Right renal cortex interstitium (tissue), 3 donors: ENCODE data around the gene MRPL9. TPM values are rescaled to one million over a fixed set of nuclear protein-coding genes. Genes with fewer than 3 reads are reported as not detected.
"Not testable (repeated sequence)": the region's sequence is repeated elsewhere in the genome, so short reads cannot be mapped to it uniquely, and the experiment has no call there.

Experiments
- DNase-seq, 3 donors: peaks; one replicate each; pipeline ENCODE4 v3.0.0-alpha.2; 2013; ENCODE audit warnings: low read depth in 3 of 3, low spot score in 2 of 3
- polyA plus RNA-seq, 3 donors: library from polyadenylated mRNA; unstranded; fragments of 120-200 nt; gene quantifications; one replicate each; pipeline ENCODE4 v1.2.1, GENCODE V29; 2013; ENCODE audit not compliant: insufficient read length in 3 of 3

The MRPL9 gene
- polyA plus RNA-seq, 3 donors: 115 to 123 (median 119) TPM

DNA sequence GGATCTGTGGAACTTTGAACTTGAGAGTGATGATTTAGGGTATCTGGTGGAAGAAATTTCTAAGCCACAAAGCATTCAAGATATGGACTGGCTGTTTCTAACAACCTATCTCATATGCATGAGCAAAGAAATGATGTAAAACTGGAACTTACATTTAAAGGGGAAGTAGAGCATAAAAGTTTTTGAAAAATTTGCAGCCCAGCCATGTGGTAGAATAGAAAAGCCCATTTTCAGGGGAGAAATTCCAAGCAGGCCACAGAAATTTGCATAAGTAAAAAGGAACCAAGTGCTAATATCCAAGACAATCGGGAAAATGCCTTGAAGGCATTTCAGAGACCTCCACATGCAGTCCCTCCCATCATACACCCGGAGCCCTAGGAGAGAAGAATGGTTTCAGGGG lies 26.3 kb downstream of the MRPL9 start:
- no peak for DNase-seq

DNA sequence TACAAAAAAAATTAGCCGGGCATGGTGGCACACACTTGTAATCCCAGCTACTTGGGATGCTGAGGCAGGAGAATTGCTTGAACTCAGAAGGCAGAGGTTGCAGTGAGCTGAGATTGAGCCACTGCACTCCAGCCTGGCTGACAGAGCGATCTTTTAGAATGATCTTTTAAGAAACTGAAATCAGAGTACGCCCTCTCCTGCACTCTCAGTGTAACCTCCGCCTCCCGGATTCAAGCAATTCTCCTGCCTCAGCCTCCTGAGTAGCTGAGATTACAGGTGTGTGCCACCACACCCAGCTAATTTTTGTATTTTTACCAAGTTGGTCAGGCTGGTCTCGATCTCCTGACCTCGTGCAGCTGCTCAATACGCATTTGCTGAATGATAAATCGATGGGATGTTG lies 29.3 kb downstream of the MRPL9 start:
- not testable (repeated sequence) for DNase-seq

DNA sequence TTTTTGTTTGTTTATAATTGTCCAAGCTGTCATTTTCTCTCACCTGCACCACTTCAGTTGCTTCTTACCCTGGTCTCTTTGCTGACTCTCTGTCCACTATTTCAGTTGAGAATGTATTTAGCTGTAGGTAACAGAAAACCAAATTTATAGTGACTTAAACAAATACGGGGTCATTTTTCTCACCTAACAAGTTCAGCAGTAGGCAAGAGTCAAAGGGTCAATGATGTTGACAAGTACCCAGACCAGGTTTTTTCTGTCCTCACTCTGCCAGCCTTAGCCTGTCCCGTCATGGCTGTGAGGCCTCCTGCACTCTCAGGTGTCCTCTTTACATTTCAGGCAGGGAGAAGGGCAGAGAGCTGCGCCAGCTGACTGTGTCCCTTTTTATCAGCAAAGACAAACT lies 30.2 kb downstream of the MRPL9 start:
- no peak for DNase-seq

DNA sequence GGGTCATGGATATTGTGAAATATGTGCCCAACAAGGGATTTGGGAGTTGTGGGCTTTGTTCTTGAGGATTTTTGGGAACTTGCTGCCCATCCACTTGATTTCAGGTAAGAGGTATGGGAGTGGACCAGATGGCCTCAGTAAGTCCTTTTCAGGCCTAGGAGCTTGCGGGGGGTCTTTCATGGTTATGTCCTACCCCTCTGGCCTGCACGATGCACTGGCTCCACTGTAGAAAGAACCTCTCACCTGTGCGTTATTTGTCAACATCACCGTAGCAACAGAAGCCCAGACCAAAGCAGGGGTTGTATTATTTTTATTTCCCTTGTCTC lies 33.4 kb downstream of the MRPL9 start:
- DNase-seq: no peak

DNA sequence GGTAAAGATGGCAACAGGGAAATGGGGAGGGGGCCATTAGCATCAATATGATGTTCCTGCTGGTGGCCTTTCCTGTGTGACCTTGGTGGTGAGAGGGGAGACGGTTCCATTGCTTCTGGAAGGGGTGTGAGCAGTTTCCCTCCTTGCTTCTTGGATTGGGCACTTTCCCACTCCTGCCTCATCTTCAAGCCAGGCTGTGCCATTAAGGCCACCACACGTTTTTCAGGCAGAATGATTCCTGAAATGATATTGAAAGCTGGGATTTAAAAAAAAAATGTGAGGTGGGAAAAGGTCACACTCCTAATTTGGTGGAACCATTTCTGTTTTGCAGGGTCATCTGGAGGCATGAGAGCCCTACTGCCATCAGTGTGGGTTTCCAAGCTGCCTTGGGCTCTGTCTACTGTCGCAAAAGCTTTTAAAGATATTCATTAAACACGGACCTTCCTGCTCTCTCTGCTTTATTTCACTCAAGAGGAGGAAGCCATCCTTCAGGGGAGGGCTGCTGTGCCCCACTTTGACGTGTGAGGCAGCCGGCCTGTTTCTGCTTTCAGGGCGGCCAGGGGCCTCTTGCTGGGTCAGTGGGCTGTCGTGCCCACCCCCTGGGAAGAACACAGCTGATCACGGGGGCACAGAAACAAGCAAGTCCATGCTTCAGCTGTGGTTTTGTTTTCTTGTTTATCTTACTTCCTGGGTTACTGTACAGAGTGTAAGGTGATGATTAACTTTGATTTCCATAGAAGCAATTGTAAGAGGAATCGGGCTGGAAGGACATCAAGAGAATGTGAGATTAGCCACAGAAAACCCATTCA lies 33.9 kb downstream of the MRPL9 start:
- DNase-seq: no peak

DNA sequence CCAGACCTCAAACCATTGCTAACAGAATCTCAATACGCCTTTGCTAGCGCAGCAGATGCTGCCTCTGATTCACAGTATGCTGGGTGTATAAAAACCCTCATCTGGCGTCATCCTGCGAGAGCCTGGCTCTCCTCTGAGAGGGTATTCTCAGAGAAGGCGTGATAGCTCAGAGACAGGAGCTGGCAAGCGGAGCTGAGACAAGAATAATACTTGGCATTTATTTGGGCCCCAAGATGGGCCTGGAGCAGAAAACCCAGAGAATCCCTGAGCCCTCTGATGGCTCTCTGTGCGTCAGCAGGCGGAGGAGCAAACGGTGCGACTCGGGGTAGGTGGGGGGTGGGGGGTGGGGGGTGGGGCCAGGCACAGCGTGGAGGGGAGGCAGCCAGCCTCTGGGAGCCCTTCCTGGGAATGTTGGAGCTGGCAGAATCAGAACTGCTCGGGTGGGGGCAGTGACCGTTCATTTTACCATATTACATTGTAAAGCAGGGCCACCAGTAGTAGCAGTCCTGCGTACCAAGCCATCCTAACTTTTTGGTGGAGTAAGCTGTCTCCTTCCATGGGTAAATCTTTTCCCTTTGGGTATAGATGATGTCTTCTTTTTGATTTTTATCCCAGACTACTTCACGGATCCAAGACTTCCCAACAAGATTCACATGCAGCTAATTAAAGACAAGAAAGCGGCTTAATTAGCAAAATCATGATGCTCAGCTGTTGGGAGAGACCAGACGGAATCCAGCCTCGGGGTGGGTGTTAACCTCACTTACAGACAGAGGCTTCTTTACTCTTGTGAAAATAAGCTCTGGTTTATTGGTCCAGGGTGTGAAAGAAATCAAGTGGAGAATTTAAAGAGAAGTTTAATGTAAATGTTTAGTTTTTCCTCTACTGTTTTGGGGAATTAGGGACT lies 34.9 kb downstream of the MRPL9 start:
- no peak for DNase-seq

DNA sequence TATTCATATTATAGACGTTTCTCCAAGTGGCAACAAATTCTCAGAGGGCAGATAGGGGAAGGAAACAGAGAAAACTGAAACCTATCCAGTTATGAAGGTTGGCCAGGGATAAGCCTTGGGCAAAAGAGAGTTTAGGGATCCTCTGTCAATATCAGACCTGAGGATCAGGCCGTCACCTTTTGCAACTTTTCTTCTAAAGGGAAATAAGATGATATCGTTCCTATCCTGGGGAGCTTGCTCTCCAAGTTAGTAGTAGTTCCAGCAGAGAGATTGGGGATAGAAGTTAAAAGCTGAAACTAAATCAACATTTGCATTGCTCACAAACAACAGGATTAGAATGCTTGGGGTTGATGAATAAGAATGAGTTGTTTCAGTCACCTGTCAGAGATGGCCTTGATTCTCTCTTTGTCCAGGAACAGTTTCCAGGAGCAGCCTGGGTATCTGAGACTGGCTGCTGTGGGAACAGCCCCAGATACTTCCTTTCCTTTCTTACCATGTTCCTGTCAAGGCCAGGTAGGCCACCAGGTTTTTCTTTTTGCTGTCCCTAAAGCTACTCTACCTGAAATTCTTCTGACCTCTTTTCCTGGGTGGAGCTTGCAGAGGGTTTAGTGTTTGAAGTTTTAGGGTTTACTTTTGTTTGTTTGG lies 39.4 kb downstream of the MRPL9 start:
- DNase-seq: no peak

DNA sequence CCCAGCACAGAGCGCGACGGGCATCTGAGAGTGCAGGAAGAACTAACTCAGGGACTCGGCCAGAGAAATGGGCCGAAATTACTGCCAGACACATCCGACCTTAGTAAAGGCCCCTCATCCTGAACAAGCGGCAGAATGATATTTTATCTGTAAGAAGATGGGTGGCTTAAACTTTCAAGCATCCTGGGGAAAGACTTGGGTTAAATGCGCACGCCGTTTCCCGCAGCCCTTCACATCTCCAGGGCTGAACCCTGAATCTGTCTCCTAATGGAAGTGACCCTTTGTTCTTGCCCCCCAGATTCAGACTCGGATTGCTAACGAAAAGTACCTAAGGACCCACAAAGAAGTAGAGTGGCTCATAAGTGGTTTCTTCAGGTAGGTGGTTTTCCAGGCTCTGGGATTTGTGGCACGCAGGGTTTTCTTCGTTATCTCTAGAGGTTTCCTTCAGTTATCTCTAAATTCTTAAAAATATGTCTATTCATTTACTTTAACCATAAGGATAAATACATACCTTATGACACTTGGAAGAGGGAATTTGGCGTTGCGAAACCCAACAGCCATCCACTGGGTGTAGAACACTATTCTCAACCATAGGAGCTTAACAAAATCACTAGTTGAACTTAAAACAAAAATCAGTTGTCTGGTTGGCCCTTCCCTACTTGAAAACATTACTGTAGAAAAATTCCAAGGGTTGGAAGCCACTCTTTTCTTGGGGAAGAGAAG lies 41.3 kb downstream of the MRPL9 start:
- no peak for DNase-seq

DNA sequence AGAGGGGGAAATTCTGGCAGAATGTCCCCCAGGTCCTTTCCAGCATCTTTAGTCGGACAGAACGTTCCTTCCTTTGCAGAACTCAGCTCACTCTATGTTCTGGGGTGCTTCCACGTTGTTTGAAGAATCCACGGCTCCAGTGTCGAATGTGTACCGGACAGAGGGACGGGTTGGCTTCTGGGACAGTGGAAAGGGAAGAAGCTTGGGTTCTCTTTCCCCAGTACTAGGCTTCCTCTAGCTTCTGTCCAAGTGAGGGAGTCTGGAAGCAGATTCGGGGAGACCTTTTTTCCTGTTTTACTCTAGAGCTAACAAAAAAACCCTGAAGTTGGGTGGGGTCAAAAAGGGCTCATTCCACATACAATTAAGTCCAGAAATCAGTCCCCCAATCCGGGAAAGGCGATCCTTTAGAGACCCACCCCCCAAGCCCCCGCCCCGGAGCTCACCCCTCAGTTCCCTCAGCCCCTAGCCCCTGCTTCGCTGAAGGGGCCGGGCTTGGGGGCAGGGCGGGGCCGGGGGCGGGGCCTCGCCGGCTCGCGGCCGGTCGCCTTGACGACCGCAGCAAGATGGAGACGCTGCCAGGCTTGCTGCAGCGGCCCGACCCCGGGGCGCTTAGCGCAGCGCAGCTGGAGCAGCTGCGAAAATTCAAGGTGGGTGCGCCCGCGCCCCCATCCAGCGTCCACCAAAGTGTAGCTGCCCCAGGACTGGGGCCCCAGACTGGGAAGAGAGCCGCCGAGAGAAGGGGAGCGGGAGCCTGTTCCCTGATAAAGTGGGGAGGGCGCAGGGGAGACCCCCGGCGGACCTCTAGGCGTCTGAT lies 42.1 kb downstream of the MRPL9 start, which contains the start of gene RIIAD1:
Gene RIIAD1 (plus strand): TSS at position 549 of the 814 bp plus-strand sequence. CDS start 15 bp downstream, at position 564.
- no peak for DNase-seq

DNA sequence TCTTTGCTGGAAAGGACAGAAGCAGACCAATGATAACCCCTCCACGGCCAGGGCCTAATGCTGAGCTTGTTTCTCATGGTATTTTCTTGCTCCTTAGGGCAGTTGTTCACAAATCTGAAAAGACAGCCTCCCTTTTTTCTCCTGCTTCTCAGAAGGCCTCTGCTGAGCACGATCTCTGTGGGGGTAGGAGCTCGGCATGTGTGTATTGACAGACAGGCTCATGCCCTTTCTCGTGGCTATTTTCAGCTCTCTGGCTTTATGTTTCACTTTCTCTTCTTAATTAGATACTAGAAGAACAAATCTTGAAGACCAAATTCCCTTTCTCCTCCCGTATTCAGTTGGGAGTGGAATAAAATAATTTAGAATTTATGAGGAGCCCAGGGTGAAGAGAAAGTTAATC lies 42.7 kb downstream of the MRPL9 start:
- no peak for DNase-seq

DNA sequence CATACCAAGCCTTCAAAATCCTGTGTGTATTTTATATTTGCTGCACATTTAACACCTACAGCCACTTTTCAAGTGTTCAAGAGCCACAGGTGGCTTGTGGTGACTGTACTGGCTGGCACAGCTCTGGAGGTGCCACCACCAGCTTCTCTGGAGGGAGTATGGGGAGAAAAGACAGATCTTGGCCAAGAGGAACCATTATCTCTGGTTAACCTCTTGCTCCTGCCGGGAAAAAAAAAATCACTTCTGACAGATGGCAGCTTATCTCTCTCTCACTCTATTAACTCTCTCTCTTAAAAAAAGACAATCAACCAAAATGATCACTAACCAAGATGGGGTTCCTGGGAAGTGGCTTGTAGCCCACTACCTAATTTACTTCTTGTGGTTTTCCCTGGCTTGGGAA lies 43.2 kb downstream of the MRPL9 start:
- no peak for DNase-seq

DNA sequence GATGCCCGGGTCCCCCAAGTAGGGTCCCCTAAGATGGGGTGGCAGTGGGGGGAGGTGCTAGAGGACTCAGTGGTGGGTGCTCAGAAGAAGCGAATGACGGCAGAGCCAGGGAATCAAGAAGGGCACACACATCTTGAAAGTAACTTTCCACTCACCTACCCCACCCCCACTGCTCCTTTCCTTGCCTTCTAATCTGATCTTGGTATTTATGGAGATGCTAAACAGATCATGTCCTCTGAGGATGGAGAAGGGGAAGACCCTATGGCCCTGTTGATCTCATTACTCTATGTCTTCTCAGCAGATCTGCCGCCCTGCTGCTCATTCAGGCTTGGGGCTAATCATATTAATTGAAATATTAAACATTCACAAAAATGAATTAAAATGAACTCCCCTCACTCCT lies 44.6 kb downstream of the MRPL9 start:
- DNase-seq: no peak

DNA sequence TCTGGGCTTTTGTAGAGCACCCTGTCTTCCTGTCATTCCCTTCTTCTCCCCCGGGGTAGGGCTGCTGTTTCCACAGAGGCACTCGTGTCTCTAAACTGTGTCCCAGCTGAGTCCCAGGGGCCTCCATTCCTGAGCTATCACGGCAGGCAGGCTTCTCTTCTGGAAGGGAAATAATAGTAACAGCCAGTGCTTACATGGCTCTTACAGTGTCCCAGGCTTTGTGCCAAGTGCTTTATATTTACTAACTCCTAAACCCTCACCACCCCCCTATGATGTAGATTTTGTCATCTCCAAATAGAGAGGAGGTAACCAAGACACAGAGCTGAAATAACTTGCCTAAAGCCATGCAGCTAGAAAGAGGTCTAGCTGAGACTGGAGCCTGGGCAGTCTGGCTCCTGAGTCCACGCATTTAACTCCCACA lies 45.3 kb downstream of the MRPL9 start:
- DNase-seq: no peak

DNA sequence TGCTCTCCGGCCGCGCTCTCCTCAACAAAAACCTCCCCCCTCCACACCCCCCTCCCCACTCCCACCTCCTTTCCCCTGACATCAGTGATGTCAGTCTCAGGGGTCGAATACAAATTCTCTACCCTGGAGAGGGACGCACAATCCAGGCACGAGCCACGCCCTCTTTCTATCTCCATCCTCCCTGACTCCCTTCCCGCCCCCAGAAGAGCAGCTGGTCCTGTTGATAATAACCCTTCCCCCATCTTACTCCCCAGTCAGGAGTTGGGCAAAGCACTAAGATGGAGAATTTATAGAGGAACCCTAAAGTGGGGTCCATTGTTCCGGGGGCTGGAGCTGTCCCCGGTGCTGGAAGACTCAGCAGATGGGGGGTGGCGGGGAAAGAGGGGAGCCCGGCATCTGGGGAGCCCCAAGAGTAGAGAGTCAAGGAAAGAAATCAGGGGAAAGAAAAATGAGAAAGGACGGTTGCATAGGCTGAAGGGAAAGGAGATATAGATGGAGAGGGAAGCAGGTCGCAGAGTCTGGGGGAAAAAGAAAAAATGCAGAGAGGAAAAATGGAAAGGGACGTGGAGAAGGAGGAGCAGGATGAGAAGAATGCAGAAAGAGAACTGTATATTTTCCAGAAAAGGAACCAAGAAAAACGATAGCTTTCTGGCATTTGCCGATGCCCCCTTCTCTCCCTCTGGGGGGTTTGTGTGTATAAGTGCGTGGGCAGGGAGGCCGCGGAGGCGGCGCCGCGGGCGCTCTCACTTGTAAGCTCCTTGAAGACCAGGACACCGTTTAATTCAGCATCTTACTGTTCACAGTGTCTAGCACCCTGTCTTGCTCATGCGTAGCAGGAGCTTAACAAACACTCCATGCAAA lies 46.3 kb downstream of the MRPL9 start, which contains the start of gene CELF3:
Gene CELF3 (minus strand): TSS at position 33 of the 861 bp plus-strand sequence. CDS start 783 bp downstream, outside the sequence.
- no peak for DNase-seq

DNA sequence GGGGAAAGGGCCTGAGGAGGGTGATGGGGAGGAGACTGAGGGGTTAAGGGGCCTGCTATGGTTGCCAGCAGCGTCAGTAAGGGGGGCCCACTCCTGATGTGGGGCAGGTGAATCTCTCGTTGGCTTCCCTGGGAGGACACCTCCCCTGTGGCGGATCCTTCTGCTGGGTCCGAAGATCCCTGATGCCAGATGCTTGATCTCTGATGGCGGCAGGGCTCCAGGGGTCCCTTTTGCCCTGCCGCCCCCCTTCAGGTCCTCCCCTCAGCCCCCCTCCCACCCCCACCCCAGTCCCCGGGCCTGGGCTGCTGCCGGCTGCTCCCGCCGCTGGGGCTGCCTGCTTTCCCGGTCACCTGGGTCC lies 46.9 kb downstream of the MRPL9 start:
- no peak for DNase-seq

DNA sequence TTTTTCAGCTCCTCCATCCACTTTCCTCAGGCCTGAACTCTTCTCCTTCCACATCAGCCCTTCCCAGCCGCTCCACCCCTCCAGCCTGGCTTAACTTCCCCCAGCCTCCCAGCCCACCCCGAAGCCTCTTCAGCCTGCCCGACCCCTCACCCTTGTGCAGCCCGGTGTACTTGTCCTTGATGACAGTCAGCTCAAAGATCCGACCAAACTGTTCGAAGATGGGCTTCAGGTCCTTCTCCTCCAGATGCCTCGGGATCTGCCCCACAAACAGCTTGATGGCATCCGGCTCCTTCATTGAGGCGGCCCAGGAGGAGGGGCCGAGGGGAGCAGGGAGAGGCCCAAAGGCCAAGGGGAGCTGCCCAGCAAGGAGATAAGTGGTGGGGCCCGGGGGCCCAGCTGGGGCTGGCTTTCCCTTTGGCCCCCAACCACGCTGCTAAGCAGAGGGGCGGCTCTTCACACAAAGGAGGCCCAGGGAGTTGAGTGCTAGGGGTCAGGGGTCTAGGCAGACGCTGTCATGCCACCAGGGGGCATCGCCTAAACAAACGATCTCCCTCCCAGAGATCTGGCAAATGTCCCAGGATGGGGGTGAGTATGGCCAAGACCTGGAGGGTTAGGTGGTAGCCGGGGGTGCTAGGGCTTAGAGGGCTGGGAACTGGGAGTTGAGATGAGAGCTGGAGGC lies 47.4 kb downstream of the MRPL9 start:
- DNase-seq: no peak

DNA sequence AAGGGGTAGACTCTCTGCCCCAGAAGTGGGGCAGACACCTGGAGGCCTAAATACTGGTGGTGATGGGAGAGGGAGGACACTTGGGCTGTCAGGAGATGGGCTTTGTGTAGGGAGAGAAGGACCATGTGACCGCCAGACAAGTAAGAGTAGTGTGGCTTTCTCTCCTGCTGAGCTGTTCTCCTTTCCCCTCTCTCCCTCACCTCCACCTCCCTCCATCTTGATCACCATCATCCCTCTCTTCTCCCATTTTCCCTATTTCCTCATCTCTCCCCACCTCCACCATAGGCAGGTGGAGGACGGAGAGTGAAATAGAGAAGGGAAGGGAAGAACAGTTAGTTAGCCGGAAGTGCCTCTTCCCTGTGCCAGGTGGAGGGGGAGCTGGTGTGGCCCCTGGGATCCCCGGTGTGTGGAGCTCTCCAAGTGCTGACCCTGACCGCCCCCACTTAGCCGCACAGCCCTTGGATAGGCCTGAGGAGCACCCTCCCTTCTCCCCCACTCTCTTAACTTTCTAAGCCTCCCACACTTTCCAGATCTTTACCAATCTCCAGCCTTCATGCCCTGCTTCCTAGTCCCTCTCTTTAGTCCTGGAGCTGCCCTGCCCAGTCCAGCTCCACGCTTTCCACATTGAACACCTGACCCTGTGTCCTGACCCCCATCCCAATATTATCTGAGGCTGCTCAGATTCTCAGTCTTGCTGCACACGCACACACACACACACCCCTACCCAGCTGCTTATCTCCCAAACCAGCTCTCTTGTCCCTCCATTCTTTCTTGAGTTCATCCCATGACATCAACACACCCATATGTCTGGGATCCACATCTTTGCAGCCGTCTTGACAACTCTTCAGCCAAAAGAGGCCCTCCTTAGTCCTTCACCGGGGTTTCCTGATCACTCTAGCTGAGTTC lies 48.2 kb downstream of the MRPL9 start:
- no peak for DNase-seq
